ENCODE data around the gene SSH3.

The SSH3 gene

GRCh38 chr11:67293090-67293489 is 10.2 kb upstream of the SSH3 start:
- H3K27me3 Mint-ChIP-seq, result no peaks in the 10 kb centered on the region
- H3K36me3 Mint-ChIP-seq, result peaks cover 60% of the 10 kb centered on the region
- H3K4me1 Mint-ChIP-seq, result peaks cover 27% of the 10 kb centered on the region
- no peak for ATAC-seq
- peaks cover 8% of the 10 kb centered on the region for H3K9me3 Mint-ChIP-seq
- H3K4me3 Mint-ChIP-seq, result no peak overlapping the region
- peak overlapping the region; percentile 29 for H3K27ac Mint-ChIP-seq

GRCh38 chr11:67295846-67296245 is 7.5 kb upstream of the SSH3 start:
- Mint-ChIP-seq H3K9me3 (peaks cover 8% of the 10 kb centered on the region), H3K27me3 (no peaks in the 10 kb centered on the region), H3K4me1 (peaks cover 12% of the 10 kb centered on the region), H3K4me3 (no peak overlapping the region), H3K36me3 (peaks cover 66% of the 10 kb centered on the region), H3K27ac (no peak overlapping the region)
- ATAC-seq, result no peak

GRCh38 chr11:67298786-67299185 is 4.5 kb upstream of the SSH3 start:
- Mint-ChIP-seq H3K27me3 (no peaks in the 10 kb centered on the region), H3K4me3 (no peak overlapping the region), H3K36me3 (peaks cover 63% of the 10 kb centered on the region), H3K9me3 (peaks cover 8% of the 10 kb centered on the region), H3K4me1 (no peaks in the 10 kb centered on the region), H3K27ac (no peak overlapping the region)
- no peak for ATAC-seq

- H3K27ac Mint-ChIP-seq, result no peak overlapping the region
- ATAC-seq, result no peak
- no peaks in the 10 kb centered on the region for H3K27me3 Mint-ChIP-seq
- H3K9me3 Mint-ChIP-seq, result peaks cover 8% of the 10 kb centered on the region
- no peak overlapping the region for H3K4me3 Mint-ChIP-seq
- H3K4me1 Mint-ChIP-seq, result no peaks in the 10 kb centered on the region
- H3K36me3 Mint-ChIP-seq, result peaks cover 55% of the 10 kb centered on the region
Observed at GRCh38 chr11:67299471-67300191, 3.7 kb upstream of the SSH3 start.

- Mint-ChIP-seq H3K27me3 (no peaks in the 10 kb centered on the region), H3K4me3 (no peak overlapping the region), H3K4me1 (no peaks in the 10 kb centered on the region), H3K27ac (no peak overlapping the region), H3K9me3 (peaks cover 8% of the 10 kb centered on the region), H3K36me3 (peaks cover 48% of the 10 kb centered on the region)
- no peak for ATAC-seq
Observed at GRCh38 chr11:67300256-67300755, 3.0 kb upstream of the SSH3 start.

- no peaks in the 10 kb centered on the region for H3K4me1 Mint-ChIP-seq
- no peak for ATAC-seq
- no peak overlapping the region for H3K4me3 Mint-ChIP-seq
- H3K27ac Mint-ChIP-seq, result no peak overlapping the region
- H3K9me3 Mint-ChIP-seq, result peaks cover 8% of the 10 kb centered on the region
- peaks cover 44% of the 10 kb centered on the region for H3K36me3 Mint-ChIP-seq
- no peaks in the 10 kb centered on the region for H3K27me3 Mint-ChIP-seq
Observed at GRCh38 chr11:67300756-67301312, 2.5 kb upstream of the SSH3 start.

GRCh38 chr11:67301313-67301921 is 1.9 kb upstream of the SSH3 start:
- peaks cover 38% of the 10 kb centered on the region for H3K36me3 Mint-ChIP-seq
- no peaks in the 10 kb centered on the region for H3K27me3 Mint-ChIP-seq
- H3K9me3 Mint-ChIP-seq, result peaks cover 4% of the 10 kb centered on the region
- no peak for ATAC-seq
- no peak overlapping the region for H3K4me3 Mint-ChIP-seq
- H3K4me1 Mint-ChIP-seq, result no peaks in the 10 kb centered on the region
- H3K27ac Mint-ChIP-seq, result no peak overlapping the region

- H3K36me3 Mint-ChIP-seq, result peaks cover 32% of the 10 kb centered on the region
- ATAC-seq, result no peak
- no peaks in the 10 kb centered on the region for H3K27me3 Mint-ChIP-seq
- no peak overlapping the region for H3K27ac Mint-ChIP-seq
- H3K4me1 Mint-ChIP-seq, result no peaks in the 10 kb centered on the region
- H3K9me3 Mint-ChIP-seq, result peaks cover under 1% of the 10 kb centered on the region
- no peak overlapping the region for H3K4me3 Mint-ChIP-seq
Observed at GRCh38 chr11:67301951-67302516, 1.3 kb upstream of the SSH3 start.

- H3K4me1 Mint-ChIP-seq, result no peaks in the 10 kb centered on the region
- no peak for ATAC-seq
- no peak overlapping the region for H3K27ac Mint-ChIP-seq
- H3K27me3 Mint-ChIP-seq, result no peaks in the 10 kb centered on the region
- H3K36me3 Mint-ChIP-seq, result peaks cover 28% of the 10 kb centered on the region
- H3K4me3 Mint-ChIP-seq, result peak overlapping the region; percentile 17
- no peaks in the 10 kb centered on the region for H3K9me3 Mint-ChIP-seq
Observed at GRCh38 chr11:67302571-67303131, 679 bp upstream of the SSH3 start.

- Mint-ChIP-seq H3K36me3 (peaks cover 16% of the 10 kb centered on the region), H3K4me1 (no peaks in the 10 kb centered on the region), H3K27ac (no peak overlapping the region), H3K27me3 (no peaks in the 10 kb centered on the region), H3K9me3 (no peaks in the 10 kb centered on the region), H3K4me3 (no peak overlapping the region)
- ATAC-seq, result peak; percentile 42
Observed at GRCh38 chr11:67303835-67304411, 593 bp downstream of the SSH3 start.

GRCh38 chr11:67304511-67305113 is 1.3 kb downstream of the SSH3 start:
- peaks cover 16% of the 10 kb centered on the region for H3K36me3 Mint-ChIP-seq
- no peaks in the 10 kb centered on the region for H3K27me3 Mint-ChIP-seq
- H3K9me3 Mint-ChIP-seq, result no peaks in the 10 kb centered on the region
- no peak for ATAC-seq
- no peaks in the 10 kb centered on the region for H3K4me1 Mint-ChIP-seq
- no peak overlapping the region for H3K27ac Mint-ChIP-seq
- no peak overlapping the region for H3K4me3 Mint-ChIP-seq

- no peak overlapping the region for H3K27ac Mint-ChIP-seq
- no peaks in the 10 kb centered on the region for H3K4me1 Mint-ChIP-seq
- H3K4me3 Mint-ChIP-seq, result no peak overlapping the region
- H3K36me3 Mint-ChIP-seq, result peaks cover 9% of the 10 kb centered on the region
- ATAC-seq, result no peak
- H3K9me3 Mint-ChIP-seq, result no peaks in the 10 kb centered on the region
- H3K27me3 Mint-ChIP-seq, result no peaks in the 10 kb centered on the region
Observed at GRCh38 chr11:67306769-67307544, 3.6 kb downstream of the SSH3 start.

GRCh38 chr11:67307545-67308001 is 4.2 kb downstream of the SSH3 start:
- no peak overlapping the region for H3K27ac Mint-ChIP-seq
- no peak for ATAC-seq
- H3K9me3 Mint-ChIP-seq, result no peaks in the 10 kb centered on the region
- no peaks in the 10 kb centered on the region for H3K27me3 Mint-ChIP-seq
- H3K4me3 Mint-ChIP-seq, result no peak overlapping the region
- H3K4me1 Mint-ChIP-seq, result peaks cover 4% of the 10 kb centered on the region
- peaks cover 3% of the 10 kb centered on the region for H3K36me3 Mint-ChIP-seq
